DOHH2 (cell line): ENCODE measurements around the gene CD99.
A peak's percentile ranks its signal among the peaks of the same experiment; 100 is the strongest.

Source experiments
- H3F3A ChIP-seq: fragments of 200-600 bp; sonication (generic), shearing (Covaris generic); 2 replicates; pipeline ENCODE4 v1.6.0; 2016; ENCODE audit warnings: antibody characterized with exemption, mild to moderate bottlenecking; ENCODE audit not compliant: control insufficient read depth, insufficient read depth
- H3K27ac ChIP-seq: fragments of 200-600 bp; sonication (generic); 2 replicates; pipeline ENCODE4 v1.5.1; 2014; ENCODE audit warnings: low read depth, mild to moderate bottlenecking, low read length, moderate library complexity
- H3K27me3 ChIP-seq: fragments of 200-600 bp; sonication (generic); 2 replicates; pipeline ENCODE4 v1.6.1; 2014; ENCODE audit warnings: mild to moderate bottlenecking, low read length, mixed read lengths; ENCODE audit not compliant: control insufficient read depth
- H3K36me3 ChIP-seq: fragments of 200-600 bp; sonication (generic); 2 replicates; pipeline ENCODE4 v1.6.1; 2014; ENCODE audit warnings: mild to moderate bottlenecking, low read length, moderate library complexity, mixed read lengths; ENCODE audit not compliant: control insufficient read depth
- H3K4me1 ChIP-seq: fragments of 200-600 bp; sonication (generic); 2 replicates; pipeline ENCODE4 v1.6.1; 2014; ENCODE audit warnings: mild to moderate bottlenecking, low read length, mixed read lengths; ENCODE audit not compliant: control insufficient read depth
- H3K4me2 ChIP-seq: fragments of 200-600 bp; sonication (generic); 2 replicates; pipeline ENCODE4 v1.6.0; 2014; ENCODE audit warnings: mild to moderate bottlenecking, low read length, moderate library complexity
- H3K4me3 ChIP-seq: fragments of 200-600 bp; sonication (generic); 2 replicates; pipeline ENCODE4 v1.5.1; 2014; ENCODE audit warnings: mild to moderate bottlenecking, low read length, mixed read lengths
- H3K79me2 ChIP-seq: fragments of 200-600 bp; sonication (generic); 2 replicates; pipeline ENCODE4 v1.6.1; 2014; ENCODE audit warnings: mild to moderate bottlenecking, low read length, mixed read lengths; ENCODE audit not compliant: control insufficient read depth
- H3K9me2 ChIP-seq: fragments of 200-600 bp; sonication (generic); replicated peaks from 2 replicates; pipeline ENCODE4 v1.6.1; 2014; ENCODE audit warnings: mild to moderate bottlenecking, low read length, mixed read lengths; ENCODE audit not compliant: control insufficient read depth
- H3K9me3 ChIP-seq: fragments of 200-600 bp; sonication (generic); 2 replicates; pipeline ENCODE4 v1.6.1; 2014; ENCODE audit warnings: antibody characterized with exemption, low read length, mixed read lengths; ENCODE audit not compliant: control insufficient read depth, insufficient read depth
- H4K20me1 ChIP-seq: fragments of 200-600 bp; sonication (generic); 2 replicates; pipeline ENCODE4 v1.6.0; 2014; ENCODE audit warnings: low read depth, mild to moderate bottlenecking, antibody characterized with exemption, low read length, moderate library complexity; ENCODE audit not compliant: control insufficient read depth, insufficient read depth
- EZH2phosphoT487 ChIP-seq: fragments of 200-600 bp; sonication (generic); IDR thresholded peaks from 2 replicates; pipeline ENCODE4 v1.6.1; 2017; ENCODE audit warnings: borderline replicate concordance, mild to moderate bottlenecking, antibody characterized with exemption, low read length, moderate library complexity, mixed read lengths
- TF ChIP-seq, protein P1 (sequence below): fragments of 200-600 bp; sonication (generic); IDR thresholded peaks from one replicate; pipeline ENCODE4 v1.5.1; 2014; ENCODE audit warnings: antibody characterized with exemption, mild to moderate bottlenecking, low read depth, low read length; ENCODE audit not compliant: poor library complexity, severe bottlenecking

CD99 gene

DNA sequence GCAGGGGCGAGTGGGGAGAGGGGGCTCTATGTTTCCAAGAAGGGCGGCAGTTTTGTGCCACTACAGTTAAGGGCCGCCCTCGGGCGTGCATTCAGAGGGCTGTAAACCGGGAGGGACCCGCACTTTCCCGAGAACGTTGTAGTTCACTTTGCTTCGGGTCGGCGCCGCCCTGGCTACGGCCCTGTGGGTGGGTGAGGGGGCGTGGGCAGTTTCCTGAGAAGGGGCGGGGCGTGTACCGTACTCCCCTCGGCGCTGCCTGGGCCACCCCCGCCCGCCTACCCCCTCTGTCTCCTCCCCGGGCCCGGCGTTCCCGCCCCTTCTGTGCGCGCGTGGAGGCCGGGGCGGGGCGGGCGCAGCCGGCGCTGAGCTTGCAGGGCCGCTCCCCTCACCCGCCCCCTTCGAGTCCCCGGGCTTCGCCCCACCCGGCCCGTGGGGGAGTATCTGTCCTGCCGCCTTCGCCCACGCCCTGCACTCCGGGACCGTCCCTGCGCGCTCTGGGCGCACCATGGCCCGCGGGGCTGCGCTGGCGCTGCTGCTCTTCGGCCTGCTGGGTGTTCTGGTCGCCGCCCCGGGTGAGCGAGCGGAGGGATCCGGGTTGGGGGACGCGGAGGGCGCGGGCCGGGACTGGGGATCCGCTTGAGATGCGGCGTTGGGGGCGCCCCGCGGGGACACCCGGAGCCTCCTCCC lies at the start of gene CD99:
Gene CD99, plus strand, starts transcription at position 440 of the 687 bp plus-strand sequence. Its CDS starts 66 bp downstream, at position 506.
- H3K36me3 ChIP-seq, result peaks cover 12% of the 10 kb centered on the region
- no peaks in the 10 kb centered on the region for H3K9me3 ChIP-seq
- H3K27me3 ChIP-seq, result peaks cover 3% of the 10 kb centered on the region; the same call in 1 of the 2 replicates
- H3K79me2 ChIP-seq, result peaks cover 47% of the 10 kb centered on the region
- no peak for TF ChIP-seq EZH2phosphoT487
- TF ChIP-seq, protein P1, sequence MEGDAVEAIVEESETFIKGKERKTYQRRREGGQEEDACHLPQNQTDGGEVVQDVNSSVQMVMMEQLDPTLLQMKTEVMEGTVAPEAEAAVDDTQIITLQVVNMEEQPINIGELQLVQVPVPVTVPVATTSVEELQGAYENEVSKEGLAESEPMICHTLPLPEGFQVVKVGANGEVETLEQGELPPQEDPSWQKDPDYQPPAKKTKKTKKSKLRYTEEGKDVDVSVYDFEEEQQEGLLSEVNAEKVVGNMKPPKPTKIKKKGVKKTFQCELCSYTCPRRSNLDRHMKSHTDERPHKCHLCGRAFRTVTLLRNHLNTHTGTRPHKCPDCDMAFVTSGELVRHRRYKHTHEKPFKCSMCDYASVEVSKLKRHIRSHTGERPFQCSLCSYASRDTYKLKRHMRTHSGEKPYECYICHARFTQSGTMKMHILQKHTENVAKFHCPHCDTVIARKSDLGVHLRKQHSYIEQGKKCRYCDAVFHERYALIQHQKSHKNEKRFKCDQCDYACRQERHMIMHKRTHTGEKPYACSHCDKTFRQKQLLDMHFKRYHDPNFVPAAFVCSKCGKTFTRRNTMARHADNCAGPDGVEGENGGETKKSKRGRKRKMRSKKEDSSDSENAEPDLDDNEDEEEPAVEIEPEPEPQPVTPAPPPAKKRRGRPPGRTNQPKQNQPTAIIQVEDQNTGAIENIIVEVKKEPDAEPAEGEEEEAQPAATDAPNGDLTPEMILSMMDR, result peak; percentile 1
- peak within 1 kb of the TSS; percentile 72 for H3K4me2 ChIP-seq
- no peaks in the 10 kb centered on the region for H3F3A ChIP-seq
- H3K27ac ChIP-seq, result peak within 1 kb of the TSS; percentile 53
- peaks cover 42% of the 10 kb centered on the region for H3K4me1 ChIP-seq
- peaks cover 11% of the 10 kb centered on the region; the same call in 1 of the 2 replicates for H4K20me1 ChIP-seq
- peak within 1 kb of the TSS; percentile 93 for H3K4me3 ChIP-seq
- no peaks in the 10 kb centered on the region for H3K9me2 ChIP-seq

- H3K4me3 ChIP-seq, result no peak overlapping the region
- H3K79me2 ChIP-seq, result no peaks in the 10 kb centered on the region
- H4K20me1 ChIP-seq, result no peaks in the 10 kb centered on the region
- no peaks in the 10 kb centered on the region for H3K9me3 ChIP-seq
- H3K4me2 ChIP-seq, result no peak overlapping the region
- H3K27ac ChIP-seq, result no peak overlapping the region
- H3K9me2 ChIP-seq, result no peaks in the 10 kb centered on the region
- H3K36me3 ChIP-seq, result peaks cover 3% of the 10 kb centered on the region; the same call in 1 of the 2 replicates
- H3F3A ChIP-seq, result no peaks in the 10 kb centered on the region
- TF ChIP-seq, protein P1, result no peak
- TF ChIP-seq EZH2phosphoT487, result no peak
- H3K27me3 ChIP-seq, result no peaks in the 10 kb centered on the region
- H3K4me1 ChIP-seq, result no peaks in the 10 kb centered on the region
These were observed 48.9 kb upstream of the CD99 start for GRCh38 chrX:2642146-2642545.

DNA sequence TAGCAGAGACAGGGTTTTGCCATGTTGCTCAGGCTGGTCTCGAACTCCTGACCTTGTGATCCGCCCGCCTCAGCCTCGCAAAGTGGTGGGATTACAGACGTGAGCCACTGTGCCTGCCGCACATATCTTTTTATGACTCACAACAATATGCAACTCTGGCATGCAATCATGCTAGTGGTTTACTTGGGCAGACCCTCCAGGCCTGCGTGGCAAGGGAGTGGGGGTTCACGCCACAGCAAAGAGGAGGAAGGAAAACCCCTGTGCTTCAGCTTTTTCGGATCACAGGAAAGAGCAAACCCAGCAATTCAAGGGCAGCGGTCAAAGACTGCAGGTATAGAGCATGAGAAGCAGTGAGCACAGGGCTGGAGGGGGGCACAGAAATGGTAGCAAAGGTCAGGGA lies 48.3 kb upstream of the CD99 start:
- Histone ChIP-seq H3K4me3 (no peak overlapping the region), H3K79me2 (no peaks in the 10 kb centered on the region), H3K9me2 (no peaks in the 10 kb centered on the region), H3K9me3 (no peaks in the 10 kb centered on the region), H3K36me3 (peaks cover 3% of the 10 kb centered on the region; the same call in 1 of the 2 replicates), H3K27me3 (no peaks in the 10 kb centered on the region), H4K20me1 (no peaks in the 10 kb centered on the region), H3F3A (no peaks in the 10 kb centered on the region), H3K4me1 (no peaks in the 10 kb centered on the region), H3K4me2 (no peak overlapping the region), H3K27ac (no peak overlapping the region)
- TF ChIP-seq EZH2phosphoT487, result no peak
- TF ChIP-seq, protein P1, result no peak
